ENCODE results near the gene DDX56.

The DDX56 gene

DNA sequence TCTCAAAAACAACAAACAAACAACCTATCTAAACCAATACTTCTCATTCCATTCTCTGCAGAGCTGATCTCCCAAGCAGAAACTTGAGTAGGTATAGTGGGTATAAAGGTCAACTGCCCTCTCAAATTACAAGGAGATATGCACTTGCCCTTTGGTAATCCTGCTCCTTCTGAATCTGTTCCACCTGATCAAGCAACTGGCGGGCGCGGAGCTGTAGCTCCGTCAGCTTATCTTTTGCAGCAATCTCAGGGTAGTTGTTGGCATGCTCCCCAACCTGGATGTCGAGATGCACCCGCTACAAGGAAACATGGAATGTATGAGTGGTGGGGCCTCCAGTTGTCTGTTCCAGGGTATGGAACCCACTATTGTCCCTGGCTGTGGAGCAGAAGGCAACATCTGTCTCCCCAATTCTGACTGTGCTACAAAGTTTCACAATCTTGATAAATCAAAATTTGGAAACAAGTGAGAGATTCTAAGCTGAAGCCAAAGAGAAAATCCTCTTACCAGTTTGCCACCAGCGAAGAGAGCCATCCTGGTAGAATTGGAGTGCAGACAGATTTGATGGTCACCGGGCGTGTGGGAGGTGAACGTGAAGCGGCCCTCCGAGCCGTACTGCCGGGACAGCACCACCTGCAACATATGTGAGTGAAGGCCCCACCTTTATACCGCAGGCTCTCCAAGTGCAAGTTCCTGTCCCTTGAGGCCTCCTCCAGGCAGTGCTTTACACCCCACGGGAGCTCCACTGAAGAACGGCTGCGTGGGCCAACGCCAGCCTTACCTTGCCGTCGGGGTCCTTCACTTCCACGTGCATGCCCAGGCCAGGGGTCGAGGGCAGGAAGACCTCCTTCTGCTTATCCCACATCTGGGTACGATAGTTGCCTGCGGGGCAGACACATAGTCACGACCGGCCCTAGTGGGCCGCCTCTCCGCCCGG, 7.5 kb upstream of the DDX56 start:
- H3K4me3 Mint-ChIP-seq, result peak overlapping the region; percentile 90 to 92
- peak; percentile 35 for DNase-seq
- H3K9me3 Mint-ChIP-seq, result no peaks in the 10 kb centered on the region
- H3K4me1 Mint-ChIP-seq, result peaks cover 23 to 45% of the 10 kb centered on the region in 2 donors
- peak overlapping the region; percentile 90 for H3K27ac Mint-ChIP-seq
- peak; percentile 53 to 54 for ATAC-seq (replicated peaks)
- peaks cover 14 to 32% of the 10 kb centered on the region in 2 donors for H3K36me3 Mint-ChIP-seq
- H3K27me3 Mint-ChIP-seq, result no peaks in the 10 kb centered on the region

DNA sequence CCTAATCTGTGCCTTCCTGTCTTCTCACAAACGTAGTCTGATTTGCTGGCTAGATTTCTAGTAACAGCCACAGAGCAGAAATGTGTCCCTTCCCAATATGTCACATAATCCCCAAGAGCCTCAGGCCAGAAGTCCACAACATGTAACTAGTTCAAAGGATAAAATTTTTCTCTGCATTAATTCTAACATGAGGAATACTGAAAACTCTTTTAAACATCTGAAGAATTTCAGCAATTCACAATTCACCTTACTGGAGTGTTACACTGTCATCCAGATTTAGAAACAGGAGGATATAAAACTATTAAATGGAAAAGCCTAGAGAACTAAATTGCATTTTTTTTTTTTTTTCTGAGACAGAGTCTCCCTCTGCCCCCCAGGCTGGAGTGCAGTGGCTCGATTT, 2.5 kb upstream of the DDX56 start:
- no peaks in the 10 kb centered on the region for H3K9me3 Mint-ChIP-seq
- DNase-seq (no peak), ATAC-seq (replicated peaks) (no peak)
- no peaks in the 10 kb centered on the region for H3K27me3 Mint-ChIP-seq
- H3K4me3 Mint-ChIP-seq, result no peak overlapping the region
- peak overlapping the region; percentile 48 for H3K27ac Mint-ChIP-seq
- H3K36me3 Mint-ChIP-seq, result peaks cover 41 to 63% of the 10 kb centered on the region in 2 donors
- H3K4me1 Mint-ChIP-seq, result peaks cover 31 to 64% of the 10 kb centered on the region in 2 donors

DNA sequence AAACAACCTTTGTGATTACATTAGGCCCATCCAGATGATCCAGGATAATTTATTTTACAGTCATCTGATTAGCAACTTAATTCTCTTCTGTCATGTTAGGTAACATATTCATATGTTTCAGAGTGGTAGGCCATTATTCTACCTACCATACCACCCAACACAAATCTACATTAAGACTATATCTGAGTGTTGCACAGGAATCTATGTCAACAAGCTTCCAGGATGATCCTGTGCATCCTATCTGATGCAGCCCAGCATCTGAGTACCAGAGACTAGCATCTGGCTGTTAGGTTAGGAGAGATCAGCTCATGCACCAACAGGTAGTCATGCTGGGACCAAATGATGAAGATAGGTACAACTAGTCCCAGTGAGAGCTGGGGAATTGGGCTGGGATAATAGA, 1.3 kb upstream of the DDX56 start:
- ATAC-seq (replicated peaks) (no peak), DNase-seq (no peak)
- peak overlapping the region; percentile 16 for H3K27ac Mint-ChIP-seq
- H3K36me3 Mint-ChIP-seq, result peaks cover 40 to 62% of the 10 kb centered on the region in 2 donors
- H3K27me3 Mint-ChIP-seq, result no peaks in the 10 kb centered on the region
- H3K9me3 Mint-ChIP-seq, result no peaks in the 10 kb centered on the region
- H3K4me3 Mint-ChIP-seq, result peak overlapping the region; percentile 87 to 99
- peaks cover 27 to 52% of the 10 kb centered on the region in 2 donors for H3K4me1 Mint-ChIP-seq

DNA sequence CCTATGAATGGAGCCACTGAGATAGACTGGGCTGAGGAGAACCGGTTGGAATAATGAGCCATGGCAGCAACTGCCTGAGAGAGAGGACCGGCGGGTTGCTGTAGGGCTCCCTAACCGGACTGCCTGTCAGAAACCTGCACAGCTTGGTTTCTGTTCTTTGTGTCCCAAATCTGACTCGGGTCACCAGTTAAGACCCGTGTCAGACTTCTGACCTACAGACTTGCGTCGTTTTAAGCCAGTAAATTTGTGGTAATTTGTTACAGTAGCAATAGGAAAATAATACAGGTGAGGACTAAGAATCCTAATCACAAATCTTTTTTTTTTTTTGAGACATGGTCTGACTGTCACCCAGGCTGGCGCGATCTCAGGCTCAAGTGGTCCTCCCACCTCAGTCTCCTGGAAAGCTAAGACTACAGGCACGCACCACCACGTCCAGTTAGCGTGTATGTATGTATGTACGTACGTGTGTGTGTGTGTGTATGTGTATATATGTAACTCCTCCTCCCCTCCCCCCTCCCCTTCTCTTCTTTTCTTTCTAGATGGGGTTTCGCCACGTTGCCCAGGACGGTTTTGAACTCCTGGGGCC, 672 bp upstream of the DDX56 start:
- Mint-ChIP-seq H3K4me3 (peak overlapping the region; percentile 87 to 99), H3K4me1 (peaks cover 22 to 45% of the 10 kb centered on the region in 2 donors), H3K27ac (peak overlapping the region; percentile 98), H3K36me3 (peaks cover 42 to 60% of the 10 kb centered on the region in 2 donors), H3K9me3 (no peaks in the 10 kb centered on the region), H3K27me3 (no peaks in the 10 kb centered on the region)
- DNase-seq (no peak), ATAC-seq (replicated peaks) (no peak)

DNA sequence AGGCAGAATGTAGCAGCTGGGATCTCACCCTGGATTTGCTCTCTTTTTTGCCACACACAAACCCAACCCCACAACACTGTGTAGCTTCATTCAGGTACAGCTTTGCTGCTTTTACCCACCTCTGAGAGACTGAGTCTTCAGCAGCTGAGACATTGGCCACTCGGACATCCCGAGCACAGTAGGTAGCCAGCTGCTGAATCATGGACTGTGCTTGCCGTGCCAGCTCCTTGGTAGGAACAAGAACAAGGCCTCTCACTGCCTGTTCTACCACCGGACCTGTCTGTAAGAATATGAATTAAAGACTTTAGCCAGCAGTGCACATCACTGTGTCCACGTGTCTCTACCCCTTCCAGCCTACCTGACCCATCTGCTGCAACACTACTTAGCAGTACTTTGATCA, 937 bp downstream of the DDX56 start:
- ATAC-seq (replicated peaks), result no peak
- H3K36me3 Mint-ChIP-seq, result peaks cover 49 to 65% of the 10 kb centered on the region in 2 donors

DNA sequence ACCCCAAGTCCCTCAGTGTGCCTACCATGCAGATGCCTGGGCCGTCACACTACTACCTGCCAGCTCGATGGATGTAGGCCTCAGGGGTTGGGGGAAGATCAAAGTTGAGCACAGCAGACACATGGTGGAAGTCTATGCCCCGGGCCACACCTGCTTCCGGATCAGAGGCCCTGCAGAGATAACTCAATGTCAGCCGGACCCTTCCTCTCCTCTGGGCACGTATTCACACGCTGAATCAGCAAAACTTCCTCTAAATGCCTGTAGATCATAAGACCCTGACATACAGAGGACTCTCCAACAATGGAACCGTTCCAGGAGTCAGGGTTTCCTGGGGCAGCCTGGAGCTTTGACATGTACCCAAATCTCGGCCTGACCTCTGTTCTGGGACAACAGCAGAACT, 3.7 kb downstream of the DDX56 start:
- no peak for ATAC-seq (replicated peaks)
- Mint-ChIP-seq H3K9me3 (no peaks in the 10 kb centered on the region), H3K36me3 (peaks cover 55 to 69% of the 10 kb centered on the region in 2 donors)

More for the DNA sequence above, 937 bp downstream of the DDX56 start:
- DNase-seq, result no peak
- Mint-ChIP-seq H3K9me3 (no peaks in the 10 kb centered on the region), H3K4me1 (peaks cover 19 to 38% of the 10 kb centered on the region in 2 donors), H3K4me3 (peak overlapping the region; percentile 87 to 99), H3K27ac (peak overlapping the region; percentile 98), H3K27me3 (no peaks in the 10 kb centered on the region)

DNA sequence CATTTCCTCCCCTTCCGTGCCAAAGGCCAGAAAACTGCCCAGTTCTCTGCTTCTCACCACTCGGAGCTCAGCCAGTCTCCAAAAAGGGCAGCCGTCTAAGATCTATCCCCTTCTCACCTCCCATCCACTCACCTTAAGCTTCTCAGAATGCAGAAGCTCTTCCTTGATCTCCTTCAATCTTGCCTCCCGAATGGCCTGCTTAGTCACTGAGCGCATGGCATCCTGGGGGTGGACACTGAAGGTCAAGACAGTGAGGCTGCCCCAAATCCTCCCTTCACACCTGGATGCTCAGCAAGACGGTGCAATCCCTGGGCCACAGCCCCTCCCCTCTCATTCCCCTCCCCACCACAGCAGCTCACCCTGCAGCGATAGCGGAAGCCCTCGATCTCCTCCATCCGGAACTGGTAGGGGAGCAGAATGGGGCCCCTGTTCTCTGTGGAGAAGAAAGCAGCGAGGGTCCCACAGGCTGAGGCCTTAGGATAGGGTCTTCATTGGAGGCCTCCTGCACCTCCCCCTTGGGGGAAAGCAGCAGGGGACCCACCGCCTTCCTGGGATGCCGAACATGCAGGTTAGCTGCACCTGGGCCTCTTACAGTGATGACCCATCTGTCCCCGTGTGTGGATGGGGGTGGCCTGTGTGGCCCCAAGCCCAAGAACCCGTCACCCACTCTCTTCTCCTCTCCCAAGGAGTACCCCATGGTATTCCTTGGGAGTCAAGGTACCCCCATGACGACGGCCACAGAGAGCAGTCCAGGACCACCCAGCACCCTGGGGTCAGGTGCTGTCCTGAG, 4.7 kb downstream of the DDX56 start:
- Mint-ChIP-seq H3K27me3 (no peaks in the 10 kb centered on the region), H3K4me1 (peaks cover 21 to 32% of the 10 kb centered on the region in 2 donors), H3K9me3 (no peaks in the 10 kb centered on the region), H3K36me3 (peaks cover 60 to 71% of the 10 kb centered on the region in 2 donors), H3K27ac (no peak overlapping the region), H3K4me3 (no peak overlapping the region)
- no peak for DNase-seq
- no peak for ATAC-seq (replicated peaks)

More for the DNA sequence above, 3.7 kb downstream of the DDX56 start:
- Mint-ChIP-seq H3K4me1 (peaks cover 25 to 40% of the 10 kb centered on the region in 2 donors), H3K4me3 (no peak overlapping the region), H3K27ac (no peak overlapping the region), H3K27me3 (no peaks in the 10 kb centered on the region)
- DNase-seq, result no peak

DNA sequence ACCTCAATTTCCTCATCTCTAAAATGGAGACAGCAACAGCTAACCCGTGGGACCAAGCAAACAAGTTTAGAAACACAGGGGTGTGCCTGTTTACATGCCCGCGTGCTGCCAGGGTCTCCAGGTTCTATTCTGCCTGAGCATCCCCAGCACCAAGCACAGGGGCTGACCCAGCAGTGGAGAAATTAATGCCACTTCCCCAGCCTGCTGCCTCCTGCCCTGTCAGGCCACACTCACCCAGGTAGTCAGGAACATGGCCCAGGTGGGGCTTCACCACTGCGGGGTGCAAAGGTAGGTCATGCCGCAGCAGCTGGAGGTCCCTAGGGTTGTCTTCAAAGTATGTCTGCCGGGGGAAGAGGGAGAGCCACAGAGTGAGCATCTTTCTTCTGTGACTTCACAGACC, 5.8 kb downstream of the DDX56 start:
- ATAC-seq (replicated peaks), result no peak
- no peak for DNase-seq
- Mint-ChIP-seq H3K27me3 (no peaks in the 10 kb centered on the region), H3K4me1 (peaks cover 18 to 29% of the 10 kb centered on the region in 2 donors), H3K9me3 (no peaks in the 10 kb centered on the region), H3K4me3 (no peak overlapping the region), H3K36me3 (peaks cover 50 to 67% of the 10 kb centered on the region in 2 donors), H3K27ac (no peak overlapping the region)

DNA sequence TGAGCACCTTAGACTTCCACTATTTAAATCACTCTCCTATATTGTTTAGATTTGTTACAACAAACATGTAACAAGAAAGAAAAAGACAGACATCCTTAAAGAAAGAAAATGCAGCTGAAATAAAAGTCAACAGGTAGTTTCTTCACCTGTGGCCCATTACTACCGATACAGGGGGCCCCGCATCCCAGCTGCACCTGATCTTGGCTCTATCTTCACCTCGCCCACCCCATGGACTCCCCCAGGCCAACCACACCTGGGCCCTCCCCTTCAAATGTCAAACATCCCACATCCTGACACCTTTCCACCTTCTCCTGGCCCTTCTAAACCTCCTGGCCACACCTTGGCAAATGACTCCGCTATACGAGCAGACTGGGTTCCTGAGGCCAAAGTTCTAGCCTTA, 7.0 kb downstream of the DDX56 start:
- Mint-ChIP-seq H3K9me3 (no peaks in the 10 kb centered on the region), H3K36me3 (peaks cover 45 to 60% of the 10 kb centered on the region in 2 donors), H3K27me3 (no peaks in the 10 kb centered on the region), H3K4me1 (peaks cover 13 to 22% of the 10 kb centered on the region in 2 donors), H3K27ac (no peak overlapping the region), H3K4me3 (no peak overlapping the region)
- DNase-seq, result no peak
- ATAC-seq (replicated peaks), result no peak

DNA sequence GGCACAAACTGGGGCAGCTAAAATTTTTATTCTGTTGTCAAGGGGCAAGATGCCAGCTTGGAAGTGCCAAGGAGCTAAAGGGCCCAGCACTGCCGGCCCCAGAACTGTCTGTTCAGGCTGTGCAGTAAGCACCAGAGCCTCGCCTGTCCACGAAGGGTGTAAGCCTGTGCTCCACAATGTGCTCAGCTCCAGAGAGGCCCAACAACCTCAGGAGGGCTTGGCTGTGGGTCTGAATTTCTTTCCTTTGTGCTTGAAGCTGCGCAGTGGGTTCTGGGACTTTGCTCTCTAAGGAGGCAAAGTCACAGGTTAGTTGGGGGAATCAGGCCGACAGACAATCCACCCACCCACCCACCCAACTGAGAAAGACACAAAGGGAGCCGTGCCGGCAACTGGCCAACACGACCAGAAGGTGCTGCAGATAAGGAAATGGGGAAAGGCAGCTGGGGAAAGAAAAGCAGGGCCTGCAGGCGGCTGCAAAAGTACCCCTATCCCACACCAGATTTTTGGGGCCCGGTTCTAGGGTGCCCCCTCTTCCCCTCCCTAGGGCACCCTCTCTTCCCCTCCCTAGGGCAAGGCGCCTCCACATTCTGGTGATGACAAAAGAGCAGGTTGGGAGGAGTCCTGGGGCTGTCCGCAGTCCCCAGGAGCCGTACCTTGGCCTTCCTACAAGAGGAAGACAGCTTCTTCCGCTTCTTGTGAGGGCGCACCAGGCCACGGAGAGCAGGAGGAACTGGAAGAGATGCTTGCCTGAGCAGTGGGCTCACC, 7.7 kb downstream of the DDX56 start:
- Mint-ChIP-seq H3K27ac (peak overlapping the region; percentile 89), H3K9me3 (no peaks in the 10 kb centered on the region), H3K27me3 (no peaks in the 10 kb centered on the region), H3K4me1 (peaks cover 13 to 22% of the 10 kb centered on the region in 2 donors), H3K4me3 (no peak overlapping the region), H3K36me3 (peaks cover 39 to 59% of the 10 kb centered on the region in 2 donors)
- no peak for DNase-seq
- peak; percentile 44 to 54 for ATAC-seq (replicated peaks)

DNA sequence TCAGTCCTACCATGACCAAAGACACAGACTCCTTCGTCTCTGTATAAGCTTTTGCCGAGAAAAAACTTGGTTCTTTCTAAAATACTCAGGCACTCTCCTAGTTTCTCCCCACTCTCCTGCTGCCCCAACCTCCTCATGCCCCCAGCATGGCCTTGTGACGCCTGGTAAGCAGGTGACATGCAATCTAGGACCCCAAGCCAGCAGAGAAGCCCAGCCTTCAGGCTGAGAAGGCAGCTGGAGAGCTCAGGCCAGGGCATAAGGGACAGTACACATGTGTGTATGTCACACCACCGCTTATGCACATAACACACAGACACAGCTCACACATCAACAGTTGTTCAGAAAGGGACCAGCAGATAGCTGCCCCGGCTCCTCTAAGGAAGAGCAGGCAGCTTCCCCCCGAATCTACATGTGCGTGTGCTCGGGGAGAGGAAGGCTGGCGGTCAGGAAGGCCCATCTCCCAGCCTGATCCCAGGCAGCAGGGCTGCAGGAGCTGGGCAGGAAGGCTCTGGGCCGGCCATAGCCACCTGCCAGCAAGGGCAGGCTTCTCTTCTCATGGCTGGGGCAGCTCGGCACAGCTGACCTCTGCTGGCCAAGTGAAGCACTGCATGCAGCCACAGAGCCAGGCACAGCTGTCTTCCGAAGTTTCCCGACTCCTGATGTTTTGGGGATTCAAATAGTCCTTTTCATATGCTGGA, 8.5 kb downstream of the DDX56 start:
- DNase-seq (peak; percentile 37), ATAC-seq (replicated peaks) (peak; percentile 87 to 89)
- Mint-ChIP-seq H3K4me3 (no peak overlapping the region), H3K27me3 (no peaks in the 10 kb centered on the region), H3K4me1 (peaks cover 13 to 22% of the 10 kb centered on the region in 2 donors), H3K36me3 (peaks cover 39 to 53% of the 10 kb centered on the region in 2 donors), H3K27ac (peak overlapping the region; percentile 89), H3K9me3 (no peaks in the 10 kb centered on the region)

DNA sequence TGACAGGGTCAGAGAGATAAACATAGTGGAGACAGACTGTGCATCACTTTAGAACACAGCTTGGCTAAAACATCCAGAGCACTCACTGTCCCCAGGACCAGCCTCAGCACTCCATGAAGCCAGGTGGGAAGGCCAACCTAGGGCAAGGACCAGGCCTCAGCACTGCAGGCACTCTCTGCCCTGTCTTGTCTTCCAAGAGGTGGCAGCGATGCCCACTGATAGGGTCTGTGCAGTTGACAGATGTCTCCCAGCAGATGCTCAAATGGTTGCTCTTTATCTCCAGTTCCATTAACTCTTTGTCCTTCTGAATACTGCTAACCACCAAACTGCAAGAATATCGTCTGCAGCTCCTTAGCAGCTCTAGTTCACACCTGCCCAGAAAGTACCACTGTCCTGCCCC, 9.1 kb downstream of the DDX56 start:
- Mint-ChIP-seq H3K27ac (peak overlapping the region; percentile 37), H3K36me3 (peaks cover 34 to 51% of the 10 kb centered on the region in 2 donors), H3K4me1 (peaks cover 13 to 22% of the 10 kb centered on the region in 2 donors), H3K27me3 (no peaks in the 10 kb centered on the region), H3K9me3 (no peaks in the 10 kb centered on the region), H3K4me3 (no peak overlapping the region)
- ATAC-seq (replicated peaks) (no peak), DNase-seq (no peak)

DNA sequence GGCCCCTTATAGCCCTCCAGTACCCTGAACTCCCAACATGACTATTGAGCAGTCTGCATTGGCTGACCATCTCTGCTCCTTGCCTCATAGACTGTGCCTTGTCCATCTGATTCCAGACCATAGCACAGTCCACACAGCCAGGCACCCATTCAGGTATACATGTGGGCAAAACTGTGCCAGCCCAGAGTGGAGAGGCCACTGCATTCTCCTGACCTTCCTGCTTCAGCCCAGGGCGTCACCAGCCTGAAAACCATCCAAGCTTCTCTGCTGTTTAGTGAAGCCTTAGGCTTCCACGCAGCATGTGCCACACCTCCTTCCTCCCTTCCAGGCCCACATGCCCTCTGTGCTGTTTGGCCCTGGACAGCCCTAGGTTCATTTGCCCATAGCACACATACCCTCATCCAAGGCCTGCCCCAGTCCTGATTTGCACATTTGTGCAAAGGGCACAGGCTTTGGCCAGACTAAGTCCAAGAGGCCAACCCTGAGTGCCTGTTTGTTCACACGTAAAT, 10.5 kb downstream of the DDX56 start:
- ATAC-seq (replicated peaks) (no peak), DNase-seq (no peak)
- no peaks in the 10 kb centered on the region for H3K9me3 Mint-ChIP-seq
- no peak overlapping the region for H3K4me3 Mint-ChIP-seq
- H3K27ac Mint-ChIP-seq, result no peak overlapping the region
- H3K4me1 Mint-ChIP-seq, result peaks cover 13 to 15% of the 10 kb centered on the region in 2 donors
- peaks cover 23 to 37% of the 10 kb centered on the region in 2 donors for H3K36me3 Mint-ChIP-seq
- H3K27me3 Mint-ChIP-seq, result no peaks in the 10 kb centered on the region
